GM23338 (cell line): ENCODE results near the gene RNF168. TPM values are rescaled to one million over a fixed set of nuclear protein-coding genes. Genes with fewer than 3 reads are reported as not detected.
A peak's percentile ranks its signal among the peaks of the same experiment; 100 is the strongest.

ENCODE experiments used
- ATAC-seq: fragments of 200-7000 bp; cut with Tn5 transposase; 3 replicates; pipeline ENCODE4 v1.9.1; 2020
- DNase-seq: peaks from one replicate; pipeline ENCODE4 v3.0.0-alpha.2; 2015; ENCODE audit warnings: low spot score
- H2AFZ ChIP-seq: fragments of 200-600 bp; sonication (generic); 2 replicates; pipeline ENCODE4 v1.8.0; 2016; ENCODE audit warnings: antibody characterized with exemption, mild to moderate bottlenecking, moderate library complexity
- H3F3A ChIP-seq: fragments of 200-600 bp; sonication (generic); replicated peaks from 2 replicates; pipeline ENCODE4 v1.8.0; 2017; ENCODE audit warnings: antibody characterized with exemption, mixed run types, low read depth
- H3K27ac ChIP-seq: fragments of 200-600 bp; sonication (generic); 2 replicates; pipeline ENCODE4 v1.6.1; 2016; ENCODE audit warnings: low read depth
- H3K27me3 ChIP-seq: fragments of 200-600 bp; sonication (generic); 2 replicates; pipeline ENCODE4 v1.8.0; 2016; ENCODE audit warnings: mild to moderate bottlenecking, mixed run types, moderate library complexity; ENCODE audit not compliant: insufficient read depth
- H3K36me3 ChIP-seq: fragments of 200-600 bp; sonication (generic); 2 replicates; pipeline ENCODE4 v1.8.0; 2016; ENCODE audit warnings: mild to moderate bottlenecking; ENCODE audit not compliant: insufficient read depth
- H3K4me1 ChIP-seq: fragments of 200-600 bp; sonication (generic); 2 replicates; pipeline ENCODE4 v1.8.0; 2016; ENCODE audit warnings: mild to moderate bottlenecking, moderate library complexity; ENCODE audit not compliant: insufficient read depth
- H3K4me2 ChIP-seq: fragments of 200-600 bp; sonication (generic); 2 replicates; pipeline ENCODE4 v1.7.1; 2017; ENCODE audit warnings: mixed run types
- H3K4me3 ChIP-seq: fragments of 200-600 bp; sonication (generic); 2 replicates; pipeline ENCODE4 v1.6.1; 2016; ENCODE audit warnings: mixed run types
- H3K79me2 ChIP-seq: fragments of 200-600 bp; sonication (generic); replicated peaks from 2 replicates; pipeline ENCODE4 v1.8.0; 2017; ENCODE audit warnings: mild to moderate bottlenecking; ENCODE audit not compliant: insufficient read depth
- H3K9me2 ChIP-seq: fragments of 200-600 bp; sonication (generic); 2 replicates; pipeline ENCODE4 v1.8.0; 2017; ENCODE audit not compliant: insufficient read depth
- H4K20me1 ChIP-seq: fragments of 200-600 bp; sonication (generic); replicated peaks from 2 replicates; pipeline ENCODE4 v1.8.0; 2017; ENCODE audit warnings: mild to moderate bottlenecking; ENCODE audit not compliant: insufficient read depth
- H3K27ac Mint-ChIP-seq: 2 replicates; pipeline ENCODE4 v1.8.0; 2020; ENCODE audit warnings: inconsistent platforms, mild to moderate bottlenecking, moderate library complexity, mixed read lengths
- H3K27me3 Mint-ChIP-seq: 3 replicates; pipeline ENCODE4 v1.8.0; 2022; ENCODE audit warnings: low read depth, mild to moderate bottlenecking, moderate library complexity, mixed read lengths, inconsistent platforms; ENCODE audit not compliant: insufficient read depth, poor library complexity
- H3K36me3 Mint-ChIP-seq: 3 replicates; pipeline ENCODE4 v1.8.0; 2021; ENCODE audit warnings: low read depth, mild to moderate bottlenecking, inconsistent platforms, moderate library complexity, mixed read lengths
- H3K4me1 Mint-ChIP-seq: 3 replicates; pipeline ENCODE4 v1.8.0; 2020; ENCODE audit warnings: mild to moderate bottlenecking, inconsistent platforms, mixed read lengths
- H3K4me3 Mint-ChIP-seq: 3 replicates; pipeline ENCODE4 v1.8.0; 2021; ENCODE audit warnings: moderate library complexity, mild to moderate bottlenecking, inconsistent platforms, mixed read lengths
- H3K9me3 Mint-ChIP-seq: 3 replicates; pipeline ENCODE4 v1.8.0; 2020; ENCODE audit warnings: moderate library complexity, mild to moderate bottlenecking, inconsistent platforms, mixed read lengths
- CREB1 ChIP-seq: fragments of 250-450 bp; sonication (Bioruptor Pico); IDR thresholded peaks from 2 replicates; pipeline ENCODE4 v1.5.0; 2020; ENCODE audit warnings: low read depth, mild to moderate bottlenecking, moderate library complexity
- CTCF ChIP-seq, 2 experiments: fragments of 200-600 bp in 1 of 2; sonication (generic) in 1 of 2; conservative IDR thresholded peaks; 2 replicates each; pipeline versions ENCODE4 v1.5.1 to v1.6.1; 2016 to 2017; ENCODE audit warnings: antibody characterized with exemption in 2 of 2, low read depth in 2 of 2, mild to moderate bottlenecking in 2 of 2, moderate library complexity in 1 of 2
- ETS1 ChIP-seq: IDR thresholded peaks from 2 replicates; pipeline ENCODE4 v1.6.1; 2016; ENCODE audit warnings: antibody characterized with exemption
- EZH2phosphoT487 ChIP-seq: fragments of 200-600 bp; sonication (generic); IDR thresholded peaks from one replicate; pipeline ENCODE4 v1.8.1; 2018; ENCODE audit warnings: antibody characterized with exemption; ENCODE audit not compliant: unreplicated experiment
- JUNB ChIP-seq: IDR thresholded peaks from one replicate; pipeline ENCODE4 v1.6.1; 2016; ENCODE audit warnings: antibody characterized with exemption; ENCODE audit not compliant: unreplicated experiment
- POLR2AphosphoS5 ChIP-seq: IDR thresholded peaks from 2 replicates; pipeline ENCODE4 v1.6.1; 2016; ENCODE audit warnings: antibody characterized with exemption, low read depth
- REST ChIP-seq: IDR thresholded peaks from one replicate; pipeline ENCODE4 v1.6.1; 2018; ENCODE audit warnings: antibody characterized with exemption; ENCODE audit not compliant: unreplicated experiment
- STAT1 ChIP-seq: IDR thresholded peaks from one replicate; pipeline ENCODE4 v1.6.1; 2016; ENCODE audit warnings: antibody characterized with exemption; ENCODE audit not compliant: unreplicated experiment
- ZNF114 ChIP-seq: fragments of 250-450 bp; sonication (Bioruptor Pico); IDR thresholded peaks from 2 replicates; pipeline ENCODE4 v1.5.0; 2020; ENCODE audit warnings: mild to moderate bottlenecking, moderate library complexity
- ZNF331 ChIP-seq: fragments of 250-450 bp; sonication (Bioruptor Pico); IDR thresholded peaks from 2 replicates; pipeline ENCODE4 v1.5.0; 2020; ENCODE audit warnings: low read depth, mild to moderate bottlenecking, moderate library complexity
- ZNF462 ChIP-seq: fragments of 250-450 bp; sonication (Bioruptor Pico); IDR thresholded peaks from 2 replicates; pipeline ENCODE4 v1.5.0; 2020; ENCODE audit warnings: mild to moderate bottlenecking, moderate library complexity
- long read RNA-seq: library from polyadenylated mRNA; unstranded; transcript quantifications from one replicate; pipeline ENCODE4 v2.0.0, GENCODE V29; 2020; ENCODE audit not compliant: unreplicated experiment
- polyA plus RNA-seq: library from polyadenylated mRNA; unstranded; fragments of >200 nt; fragmentation: Nextera tagmentation; extraction: Ambion mirVana; gene quantifications from 2 replicates; pipeline ENCODE4 v1.2.1, GENCODE V29; 2016
- total RNA-seq: library from RNA; depleted of rRNA; stranded (reverse); fragments of >200 nt; shearing (Covaris generic); gene quantifications from 2 replicates; pipeline ENCODE4 v1.2.3, GENCODE V29; 2014; rRNA removed

RNF168 gene
- total RNA-seq, result 51.0 and 53.0 TPM in 2 replicates
- polyA plus RNA-seq, result 29.5 and 33.0 TPM in 2 replicates
- long read RNA-seq, full-length matches to known transcripts, result 2 of 38 reads
- long read RNA-seq, partial matches to known transcripts, result 14 of 38 reads
- long read RNA-seq, other reads (novel, unspliced or antisense), result 22 of 38 reads

GRCh38 chr3:196503196-196504076, at the start of gene RNF168:
Gene RNF168, minus strand, starts transcription at chr3:196503768. Its CDS starts 595 bp downstream, at chr3:196503173.
- Histone ChIP-seq H3F3A (peaks cover 15% of the 10 kb centered on the region), H3K4me3 (peak within 1 kb of the TSS; percentile 100), H3K4me2 (peak within 1 kb of the TSS; percentile 87), H3K79me2 (peaks cover 49% of the 10 kb centered on the region), H3K36me3 (no peaks in the 10 kb centered on the region), H3K4me1 (peaks cover 13% of the 10 kb centered on the region), H3K27me3 (no peaks in the 10 kb centered on the region), H3K27ac (peak within 1 kb of the TSS; percentile 99), H2AFZ (peak within 1 kb of the TSS; percentile 94; the same call in 1 of the 2 replicates), H4K20me1 (peaks cover 11% of the 10 kb centered on the region), H3K9me2 (no peaks in the 10 kb centered on the region)
- peak; percentile 90 for ATAC-seq
- Mint-ChIP-seq H3K36me3 (peaks cover 26% of the 10 kb centered on the region), H3K27ac (peak within 1 kb of the TSS; percentile 98), H3K4me1 (peaks cover 20% of the 10 kb centered on the region), H3K27me3 (peaks cover 8% of the 10 kb centered on the region), H3K4me3 (peak within 1 kb of the TSS; percentile 100), H3K9me3 (peaks cover 29% of the 10 kb centered on the region)
- DNase-seq, result peak; percentile 98
- TF ChIP-seq REST, result no peak
- TF ChIP-seq EZH2phosphoT487, result no peak
- TF ChIP-seq JUNB, result no peak
- no peak for TF ChIP-seq ZNF114 (CRISPR knock-in tag)
- peak; percentile 91 for TF ChIP-seq POLR2AphosphoS5
- TF ChIP-seq CREB1, result peak; percentile 89
- TF ChIP-seq ETS1, result peak; percentile 57; the same call in 1 of the 2 replicates
- no peak for TF ChIP-seq ZNF331 (CRISPR knock-in tag)
- no peak for TF ChIP-seq STAT1
- no peak for TF ChIP-seq CTCF (conservative IDR thresholded peaks at IDR 0.05; ENCODE audit: low read depth in 2 of 2)
- no peak for TF ChIP-seq ZNF462
